ENCODE data around the gene ME2. TPM values are rescaled to one million over a fixed set of nuclear protein-coding genes. Genes with fewer than 3 reads are reported as not detected.
"Not testable (repeated sequence)": the region's sequence is repeated elsewhere in the genome, so short reads cannot be mapped to it uniquely, and the experiment has no call there.

Gene ME2
- total RNA-seq, 6 experiments from 2014 or later: 12.3 to 32.4 (median 19.5) TPM

GRCh38 chr18:50850307-50851065, 28.4 kb upstream of the ME2 start:
- Histone ChIP-seq H3K4me3 (no peak overlapping the region), H3K9me3 (no peaks in the 10 kb centered on the region), H3K27me3 (no peaks in the 10 kb centered on the region), H3K36me3 (no peaks in the 10 kb centered on the region), H3K4me1 (peaks cover 0 to 23% (median 5%) of the 10 kb centered on the region in 4 donors), H3K27ac (no peak overlapping the region)
- intact Hi-C loops (cut with DNase I): no loop called here
- DNase-seq: no peak
- 75% methylated on average over 2 of the region's 5 CpGs for WGBS (ENCODE audit: insufficient coverage, low coverage, low lambda C conversion rate, missing lambda C conversion rate)
- no peak for ATAC-seq
- TF ChIP-seq POLR2A (IDR thresholded peaks at IDR 0.05) (no peak), CTCF (IDR thresholded peaks at IDR 0.05) (no peak)

DNA sequence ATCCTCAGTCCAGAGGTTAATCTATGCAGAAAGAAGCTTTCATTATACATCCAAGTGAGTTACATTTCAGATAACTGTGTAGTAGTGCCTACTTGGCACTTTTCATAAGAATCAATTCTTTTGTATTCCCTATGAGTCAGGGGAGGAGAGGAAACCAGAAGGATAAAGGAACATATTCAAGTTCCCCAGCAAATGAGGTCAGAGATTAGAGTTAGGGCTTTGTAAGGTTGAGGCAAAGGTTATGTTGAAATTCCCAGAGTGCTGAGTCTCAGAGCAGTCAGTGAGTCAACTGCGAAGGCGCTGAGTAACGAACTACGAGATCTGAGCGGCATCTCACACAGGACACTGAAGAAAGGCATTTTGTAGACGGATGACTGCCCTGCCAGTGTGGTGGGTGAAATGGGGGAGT, 25.1 kb upstream of the ME2 start:
- peak in 1 of 3 donors; percentile 44 for DNase-seq
- WGBS (ENCODE audit: insufficient coverage, low coverage, low lambda C conversion rate, missing lambda C conversion rate): 30% methylated on average over 6 of the region's 6 CpGs

GRCh38 chr18:50855976-50856757, 22.8 kb upstream of the ME2 start:
- Histone ChIP-seq H3K27me3 (no peaks in the 10 kb centered on the region), H3K9me3 (no peaks in the 10 kb centered on the region), H3K36me3 (no peaks in the 10 kb centered on the region), H3K27ac (no peak overlapping the region), H3K4me3 (no peak overlapping the region), H3K4me1 (peaks cover 0 to 23% (median 5%) of the 10 kb centered on the region in 4 donors)
- intact Hi-C loops (cut with DNase I): no loop called here
- DNase-seq (no peak), ATAC-seq (no peak)
- WGBS (ENCODE audit: insufficient coverage, low coverage, low lambda C conversion rate, missing lambda C conversion rate): 95% methylated on average over 13 of the region's 13 CpGs
- TF ChIP-seq POLR2A (IDR thresholded peaks at IDR 0.05) (no peak), CTCF (IDR thresholded peaks at IDR 0.05) (no peak)

More for the DNA sequence above, 25.1 kb upstream of the ME2 start:
- peak; percentile 89 to 92 (median 90) for ATAC-seq
- no peak for TF ChIP-seq CTCF (IDR thresholded peaks at IDR 0.05)
- peak; percentile 23 for TF ChIP-seq POLR2A (IDR thresholded peaks at IDR 0.05)
- no peaks in the 10 kb centered on the region for H3K9me3 ChIP-seq
- peak overlapping the region in 1 of 3 donors; percentile 14 for H3K4me3 ChIP-seq
- peak overlapping the region; percentile 41 to 51 (median 49) for H3K27ac ChIP-seq
- H3K4me1 ChIP-seq: peaks cover 0 to 23% (median 5%) of the 10 kb centered on the region in 4 donors
- intact Hi-C loops (cut with DNase I): no loop called here
- H3K36me3 ChIP-seq: no peaks in the 10 kb centered on the region
- no peaks in the 10 kb centered on the region for H3K27me3 ChIP-seq

DNA sequence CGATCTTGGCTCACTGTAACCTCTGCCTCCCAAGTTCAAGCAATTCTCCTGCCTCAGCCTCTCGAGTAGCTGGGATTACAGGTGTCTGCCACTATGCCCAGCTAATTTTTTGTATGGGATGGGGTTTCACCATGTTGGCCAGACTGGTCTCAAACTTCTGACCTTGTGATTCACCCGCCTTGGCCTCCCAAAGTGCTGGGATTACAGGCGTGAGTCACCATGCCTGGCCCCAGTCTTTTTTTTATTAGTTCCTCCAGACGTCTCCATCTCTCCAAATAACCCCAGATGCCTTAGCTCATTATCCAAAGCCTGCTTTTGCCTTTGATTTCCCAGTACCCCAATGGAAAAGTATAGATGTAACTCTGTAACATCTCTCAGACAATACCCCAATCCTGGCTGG, 21.8 kb upstream of the ME2 start:
- H3K4me3 ChIP-seq; ATAC-seq; H3K27me3 ChIP-seq; H3K27ac ChIP-seq; H3K9me3 ChIP-seq; DNase-seq; H3K36me3 ChIP-seq; intact Hi-C loops (cut with DNase I): not testable (repeated sequence)
- peaks cover 0 to 23% (median 5%) of the 10 kb centered on the region in 4 donors for H3K4me1 ChIP-seq
- 70% methylated on average over 3 of the region's 5 CpGs for WGBS (ENCODE audit: insufficient coverage, low coverage, low lambda C conversion rate, missing lambda C conversion rate)

GRCh38 chr18:50857694-50858093, 21.2 kb upstream of the ME2 start:
- ATAC-seq: no peak
- Histone ChIP-seq H3K4me1 (peaks cover 0 to 23% (median 5%) of the 10 kb centered on the region in 4 donors), H3K36me3 (no peaks in the 10 kb centered on the region), H3K27me3 (no peaks in the 10 kb centered on the region), H3K4me3 (no peak overlapping the region), H3K27ac (no peak overlapping the region), H3K9me3 (no peaks in the 10 kb centered on the region)
- TF ChIP-seq POLR2A (IDR thresholded peaks at IDR 0.05) (no peak), CTCF (IDR thresholded peaks at IDR 0.05) (no peak)
- no peak for DNase-seq
- intact Hi-C loops (cut with DNase I): no loop called here
- WGBS (ENCODE audit: insufficient coverage, low coverage, low lambda C conversion rate, missing lambda C conversion rate): 71% methylated on average over 3 of the region's 3 CpGs
